Loucy (cell line): Measurements from ENCODE around the gene ITIH3.

Experiments used
- H2AFZ ChIP-seq: fragments of 200-600 bp; sonication (generic); 2 replicates; pipeline ENCODE4 v1.6.0; 2016; ENCODE audit warnings: antibody characterized with exemption, mild to moderate bottlenecking, low read length, moderate library complexity
- H3F3A ChIP-seq: fragments of 200-600 bp; 2 replicates; pipeline ENCODE4 v1.6.0; 2016; ENCODE audit warnings: antibody characterized with exemption, low read depth, mild to moderate bottlenecking
- H3K27me3 ChIP-seq: fragments of 200-600 bp; sonication (generic); 2 replicates; pipeline ENCODE4 v1.6.1; 2014; ENCODE audit warnings: low read length, mild to moderate bottlenecking; ENCODE audit not compliant: insufficient read depth, poor library complexity, severe bottlenecking
- H3K36me3 ChIP-seq: fragments of 200-600 bp; sonication (generic); 2 replicates; pipeline ENCODE4 v1.6.1; 2016; ENCODE audit warnings: low read length; ENCODE audit not compliant: insufficient read depth
- H3K4me1 ChIP-seq: fragments of 200-600 bp; sonication (generic); 2 replicates; pipeline ENCODE4 v1.5.1; 2014; ENCODE audit warnings: low read length, mild to moderate bottlenecking; ENCODE audit not compliant: insufficient read depth, poor library complexity, severe bottlenecking
- H3K4me2 ChIP-seq: fragments of 200-600 bp; sonication (generic); 2 replicates; pipeline ENCODE4 v1.6.0; 2014; ENCODE audit warnings: antibody characterized with exemption, low read length, low read depth, mild to moderate bottlenecking; ENCODE audit not compliant: poor library complexity, severe bottlenecking
- H3K4me3 ChIP-seq: fragments of 200-600 bp; sonication (generic); 2 replicates; pipeline ENCODE4 v1.5.1; 2014; ENCODE audit warnings: low read length, mild to moderate bottlenecking, mixed read lengths; ENCODE audit not compliant: poor library complexity, severe bottlenecking
- H3K79me2 ChIP-seq: fragments of 200-600 bp; sonication (generic); 2 replicates; pipeline ENCODE4 v1.6.1; 2014; ENCODE audit warnings: low read length; ENCODE audit not compliant: insufficient read depth
- H3K9ac ChIP-seq: fragments of 200-600 bp; sonication (generic); 2 replicates; pipeline ENCODE4 v1.6.0; 2014; ENCODE audit warnings: mild to moderate bottlenecking, low read depth, low read length, moderate library complexity; ENCODE audit not compliant: poor library complexity, severe bottlenecking
- H3K9me2 ChIP-seq: fragments of 200-600 bp; sonication (generic); replicated peaks from 2 replicates; pipeline ENCODE4 v1.6.1; 2016; ENCODE audit warnings: low read depth, low read length, mixed read lengths
- H3K9me3 ChIP-seq: fragments of 200-600 bp; sonication (generic); 2 replicates; pipeline ENCODE4 v1.6.1; 2014; ENCODE audit warnings: mild to moderate bottlenecking, antibody characterized with exemption, low read length, low read depth; ENCODE audit not compliant: insufficient read depth
- H4K20me1 ChIP-seq: fragments of 200-600 bp; sonication (generic); 2 replicates; pipeline ENCODE4 v1.6.0; 2014; ENCODE audit warnings: antibody characterized with exemption, low read length, mild to moderate bottlenecking; ENCODE audit not compliant: insufficient read depth, poor library complexity, severe bottlenecking
- EZH2phosphoT487 ChIP-seq: fragments of 200-600 bp; IDR thresholded peaks from 2 replicates; pipeline ENCODE4 v1.6.1; 2018; ENCODE audit warnings: antibody characterized with exemption, mild to moderate bottlenecking, moderate library complexity, borderline replicate concordance
- TF ChIP-seq, protein P1 (sequence below): fragments of 200-600 bp; sonication (generic); conservative IDR thresholded peaks from 2 replicates; pipeline ENCODE4 v1.5.1; 2014; ENCODE audit warnings: mild to moderate bottlenecking, antibody characterized with exemption, low read length

The ITIH3 gene

DNA sequence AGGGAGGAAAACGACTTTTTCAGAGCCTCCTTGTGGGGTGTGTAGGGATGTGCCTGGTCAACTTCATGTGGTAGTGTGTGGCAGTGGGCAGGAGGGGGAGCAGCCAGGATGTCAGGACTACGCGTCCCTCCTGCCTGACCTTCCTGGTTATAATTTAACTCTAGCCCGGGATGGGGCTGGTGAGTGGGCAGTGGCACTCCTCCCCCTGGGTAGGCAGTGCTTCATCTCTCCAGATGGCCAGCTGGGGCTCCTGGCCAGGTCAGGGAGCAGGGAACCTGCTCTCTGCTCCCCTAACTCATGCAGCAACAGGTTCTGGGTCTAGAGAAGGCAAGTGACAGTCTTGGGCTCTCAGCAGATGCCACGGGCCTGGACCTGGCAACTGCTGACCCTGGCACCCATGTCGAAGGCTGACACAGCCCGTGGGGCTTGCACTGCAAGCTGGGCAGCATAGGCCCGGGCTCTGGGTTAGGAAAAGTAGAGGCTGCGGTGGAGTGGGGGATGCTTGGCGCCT lies 33.3 kb downstream of the ITIH3 start:
- Histone ChIP-seq H2AFZ (no peak overlapping the region), H3K27me3 (no peaks in the 10 kb centered on the region), H3K4me2 (no peak overlapping the region), H3K9me3 (no peaks in the 10 kb centered on the region), H3K4me3 (no peak overlapping the region), H3K36me3 (no peaks in the 10 kb centered on the region), H3K9ac (no peak overlapping the region), H3K4me1 (no peaks in the 10 kb centered on the region), H3F3A (no peaks in the 10 kb centered on the region), H4K20me1 (no peaks in the 10 kb centered on the region), H3K9me2 (no peaks in the 10 kb centered on the region), H3K79me2 (no peaks in the 10 kb centered on the region)
- no peak for TF ChIP-seq EZH2phosphoT487
- TF ChIP-seq, protein P1, sequence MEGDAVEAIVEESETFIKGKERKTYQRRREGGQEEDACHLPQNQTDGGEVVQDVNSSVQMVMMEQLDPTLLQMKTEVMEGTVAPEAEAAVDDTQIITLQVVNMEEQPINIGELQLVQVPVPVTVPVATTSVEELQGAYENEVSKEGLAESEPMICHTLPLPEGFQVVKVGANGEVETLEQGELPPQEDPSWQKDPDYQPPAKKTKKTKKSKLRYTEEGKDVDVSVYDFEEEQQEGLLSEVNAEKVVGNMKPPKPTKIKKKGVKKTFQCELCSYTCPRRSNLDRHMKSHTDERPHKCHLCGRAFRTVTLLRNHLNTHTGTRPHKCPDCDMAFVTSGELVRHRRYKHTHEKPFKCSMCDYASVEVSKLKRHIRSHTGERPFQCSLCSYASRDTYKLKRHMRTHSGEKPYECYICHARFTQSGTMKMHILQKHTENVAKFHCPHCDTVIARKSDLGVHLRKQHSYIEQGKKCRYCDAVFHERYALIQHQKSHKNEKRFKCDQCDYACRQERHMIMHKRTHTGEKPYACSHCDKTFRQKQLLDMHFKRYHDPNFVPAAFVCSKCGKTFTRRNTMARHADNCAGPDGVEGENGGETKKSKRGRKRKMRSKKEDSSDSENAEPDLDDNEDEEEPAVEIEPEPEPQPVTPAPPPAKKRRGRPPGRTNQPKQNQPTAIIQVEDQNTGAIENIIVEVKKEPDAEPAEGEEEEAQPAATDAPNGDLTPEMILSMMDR: no peak

DNA sequence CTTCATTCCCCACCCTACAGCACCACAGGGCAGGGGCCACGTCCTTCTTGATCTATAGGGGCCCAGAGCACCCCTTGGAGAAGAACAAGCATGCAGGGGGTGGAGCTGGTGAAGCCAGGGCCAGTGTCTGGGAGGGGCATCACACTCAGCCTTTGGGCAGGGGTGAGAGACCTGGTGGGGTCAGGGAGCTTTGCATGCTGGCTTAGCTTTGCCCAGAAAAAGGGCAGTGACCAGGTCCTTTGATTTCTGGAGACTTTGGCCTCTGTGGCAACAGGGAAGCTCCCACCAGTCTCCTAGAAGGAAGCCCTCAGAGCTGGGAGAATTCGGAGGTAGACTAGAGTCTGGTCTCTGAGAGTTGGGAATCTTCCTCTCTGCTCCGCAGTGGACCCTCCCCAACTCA lies 34.9 kb downstream of the ITIH3 start:
- no peak overlapping the region for H3K4me2 ChIP-seq
- no peaks in the 10 kb centered on the region for H3K79me2 ChIP-seq
- no peak overlapping the region for H3K4me3 ChIP-seq
- H3K9ac ChIP-seq: no peak overlapping the region
- no peaks in the 10 kb centered on the region for H3K36me3 ChIP-seq
- no peak for TF ChIP-seq EZH2phosphoT487
- TF ChIP-seq, protein P1: no peak
- H2AFZ ChIP-seq: no peak overlapping the region
- H3K9me2 ChIP-seq: no peaks in the 10 kb centered on the region
- no peaks in the 10 kb centered on the region for H4K20me1 ChIP-seq
- no peaks in the 10 kb centered on the region for H3K27me3 ChIP-seq
- no peaks in the 10 kb centered on the region for H3F3A ChIP-seq
- H3K4me1 ChIP-seq: no peaks in the 10 kb centered on the region
- H3K9me3 ChIP-seq: no peaks in the 10 kb centered on the region

DNA sequence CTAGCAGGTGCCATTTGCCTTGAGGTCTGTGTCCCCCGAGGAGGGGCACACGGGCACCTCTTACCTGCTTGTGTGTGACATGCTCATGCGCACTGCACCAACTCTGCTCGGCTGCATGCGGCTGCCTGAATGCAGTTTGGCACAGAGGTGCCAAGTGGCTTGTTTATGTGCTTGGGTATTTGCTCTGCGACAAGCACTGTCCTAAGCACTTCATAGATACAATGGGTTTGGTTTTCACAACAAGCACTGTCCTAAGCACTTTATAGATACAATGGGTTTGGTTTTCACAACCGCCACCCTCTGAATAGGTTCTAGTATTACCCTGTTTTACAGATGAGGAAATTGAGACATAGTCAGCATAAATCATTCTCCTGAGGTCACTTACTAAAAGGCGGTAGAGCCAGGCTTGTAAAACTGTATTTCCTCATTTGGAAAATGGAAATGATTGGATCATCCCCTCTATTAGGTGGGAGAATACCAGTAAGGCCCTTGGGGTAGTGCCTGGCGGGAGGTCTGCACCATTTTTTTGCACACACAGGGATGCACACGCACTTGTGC lies 35.4 kb downstream of the ITIH3 start:
- Histone ChIP-seq H3K4me2 (no peak overlapping the region), H3F3A (no peaks in the 10 kb centered on the region), H3K9me3 (no peaks in the 10 kb centered on the region), H3K4me3 (no peak overlapping the region), H3K9me2 (no peaks in the 10 kb centered on the region), H3K4me1 (no peaks in the 10 kb centered on the region), H3K36me3 (no peaks in the 10 kb centered on the region; the same call in 1 of the 2 replicates), H2AFZ (no peak overlapping the region), H3K79me2 (no peaks in the 10 kb centered on the region), H3K9ac (no peak overlapping the region), H4K20me1 (no peaks in the 10 kb centered on the region), H3K27me3 (no peaks in the 10 kb centered on the region)
- TF ChIP-seq, protein P1: no peak
- TF ChIP-seq EZH2phosphoT487: no peak
